ENCODE measurements around the gene GALNT13. TPM values are rescaled to one million over a fixed set of nuclear protein-coding genes. Genes with fewer than 3 reads are reported as not detected.

GALNT13 gene
- total RNA-seq, 6 experiments from 2014 or later: not detected

DNA sequence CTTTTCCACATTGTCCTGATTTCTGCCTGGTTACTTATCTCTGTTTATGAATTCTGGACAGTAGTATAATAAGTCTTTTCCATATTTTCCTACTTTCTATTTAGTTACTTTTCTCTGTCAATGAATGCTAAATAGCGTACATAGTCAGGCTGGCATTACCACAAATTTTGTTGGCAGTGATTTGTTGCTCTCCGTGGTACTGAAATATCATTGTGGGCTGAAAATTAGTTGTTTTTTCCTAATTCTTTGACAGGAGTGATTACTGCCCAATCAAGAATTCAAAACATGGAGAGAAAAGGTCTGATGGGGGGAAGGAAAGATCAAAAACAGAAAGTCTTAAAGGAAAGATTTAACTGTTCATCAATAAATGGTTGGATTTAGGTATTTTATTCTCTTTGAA, 7.7 kb upstream of the GALNT13 start:
- H3K27ac Mint-ChIP-seq: no peak overlapping the region
- TF ChIP-seq, protein P1, sequence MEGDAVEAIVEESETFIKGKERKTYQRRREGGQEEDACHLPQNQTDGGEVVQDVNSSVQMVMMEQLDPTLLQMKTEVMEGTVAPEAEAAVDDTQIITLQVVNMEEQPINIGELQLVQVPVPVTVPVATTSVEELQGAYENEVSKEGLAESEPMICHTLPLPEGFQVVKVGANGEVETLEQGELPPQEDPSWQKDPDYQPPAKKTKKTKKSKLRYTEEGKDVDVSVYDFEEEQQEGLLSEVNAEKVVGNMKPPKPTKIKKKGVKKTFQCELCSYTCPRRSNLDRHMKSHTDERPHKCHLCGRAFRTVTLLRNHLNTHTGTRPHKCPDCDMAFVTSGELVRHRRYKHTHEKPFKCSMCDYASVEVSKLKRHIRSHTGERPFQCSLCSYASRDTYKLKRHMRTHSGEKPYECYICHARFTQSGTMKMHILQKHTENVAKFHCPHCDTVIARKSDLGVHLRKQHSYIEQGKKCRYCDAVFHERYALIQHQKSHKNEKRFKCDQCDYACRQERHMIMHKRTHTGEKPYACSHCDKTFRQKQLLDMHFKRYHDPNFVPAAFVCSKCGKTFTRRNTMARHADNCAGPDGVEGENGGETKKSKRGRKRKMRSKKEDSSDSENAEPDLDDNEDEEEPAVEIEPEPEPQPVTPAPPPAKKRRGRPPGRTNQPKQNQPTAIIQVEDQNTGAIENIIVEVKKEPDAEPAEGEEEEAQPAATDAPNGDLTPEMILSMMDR (IDR thresholded peaks at IDR 0.05): no peak
- peaks cover 13% of the 10 kb centered on the region for H3K9me3 Mint-ChIP-seq
- DNase-seq: no peak
- H3K4me3 Mint-ChIP-seq: no peak overlapping the region
- no peaks in the 10 kb centered on the region for H3K4me1 Mint-ChIP-seq (ENCODE audit: low read depth)
- no peaks in the 10 kb centered on the region for H3K27me3 Mint-ChIP-seq (ENCODE audit: insufficient read depth)
- H3K36me3 Mint-ChIP-seq (ENCODE audit: low read depth): no peaks in the 10 kb centered on the region

DNA sequence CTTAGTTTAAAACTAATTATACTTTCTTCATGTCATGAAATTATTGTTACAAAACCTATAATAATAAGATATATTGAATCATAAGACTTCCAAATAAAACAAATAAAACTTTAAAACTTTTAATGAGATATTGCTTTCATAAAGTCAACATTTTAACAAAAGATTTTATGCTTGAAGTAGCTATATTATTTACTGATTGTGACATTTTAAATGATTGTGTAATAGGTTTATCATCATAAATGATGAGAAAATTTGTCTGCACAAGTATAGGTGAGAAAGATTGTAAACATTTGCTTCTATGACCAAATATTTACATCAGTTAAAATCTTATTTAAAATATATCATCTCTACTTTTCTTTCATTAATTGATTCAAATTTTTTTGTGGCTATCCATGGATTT, 5.1 kb upstream of the GALNT13 start:
- no peak overlapping the region for H3K4me3 Mint-ChIP-seq
- H3K36me3 Mint-ChIP-seq (ENCODE audit: low read depth): no peaks in the 10 kb centered on the region
- H3K4me1 Mint-ChIP-seq (ENCODE audit: low read depth): no peaks in the 10 kb centered on the region
- TF ChIP-seq, protein P1 (IDR thresholded peaks at IDR 0.05): no peak
- no peak overlapping the region for H3K27ac Mint-ChIP-seq
- no peak for DNase-seq
- H3K9me3 Mint-ChIP-seq: peaks cover 17% of the 10 kb centered on the region
- no peaks in the 10 kb centered on the region; the same call in 1 of the 2 replicates for H3K27me3 Mint-ChIP-seq (ENCODE audit: insufficient read depth)

DNA sequence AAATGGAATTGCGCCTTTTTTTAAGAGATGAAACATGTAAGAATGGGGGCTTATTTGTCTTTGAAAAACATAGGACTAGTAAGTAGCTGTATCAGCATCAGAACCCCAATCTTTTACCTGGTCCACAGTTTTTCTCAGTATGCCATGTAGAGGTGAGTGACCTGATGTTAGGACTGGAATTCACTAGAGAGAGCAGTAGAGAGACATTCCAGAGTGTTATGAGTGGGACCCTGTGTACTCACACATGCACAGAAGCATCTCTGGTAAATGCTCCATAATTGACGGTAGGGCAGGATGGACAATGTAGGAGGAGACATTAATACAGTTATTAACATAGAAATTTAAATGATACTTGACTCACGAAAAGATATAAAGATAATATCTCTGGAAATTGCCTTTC, 1.4 kb upstream of the GALNT13 start:
- no peaks in the 10 kb centered on the region; the same call in 1 of the 2 replicates for H3K27me3 Mint-ChIP-seq (ENCODE audit: insufficient read depth)

DNA sequence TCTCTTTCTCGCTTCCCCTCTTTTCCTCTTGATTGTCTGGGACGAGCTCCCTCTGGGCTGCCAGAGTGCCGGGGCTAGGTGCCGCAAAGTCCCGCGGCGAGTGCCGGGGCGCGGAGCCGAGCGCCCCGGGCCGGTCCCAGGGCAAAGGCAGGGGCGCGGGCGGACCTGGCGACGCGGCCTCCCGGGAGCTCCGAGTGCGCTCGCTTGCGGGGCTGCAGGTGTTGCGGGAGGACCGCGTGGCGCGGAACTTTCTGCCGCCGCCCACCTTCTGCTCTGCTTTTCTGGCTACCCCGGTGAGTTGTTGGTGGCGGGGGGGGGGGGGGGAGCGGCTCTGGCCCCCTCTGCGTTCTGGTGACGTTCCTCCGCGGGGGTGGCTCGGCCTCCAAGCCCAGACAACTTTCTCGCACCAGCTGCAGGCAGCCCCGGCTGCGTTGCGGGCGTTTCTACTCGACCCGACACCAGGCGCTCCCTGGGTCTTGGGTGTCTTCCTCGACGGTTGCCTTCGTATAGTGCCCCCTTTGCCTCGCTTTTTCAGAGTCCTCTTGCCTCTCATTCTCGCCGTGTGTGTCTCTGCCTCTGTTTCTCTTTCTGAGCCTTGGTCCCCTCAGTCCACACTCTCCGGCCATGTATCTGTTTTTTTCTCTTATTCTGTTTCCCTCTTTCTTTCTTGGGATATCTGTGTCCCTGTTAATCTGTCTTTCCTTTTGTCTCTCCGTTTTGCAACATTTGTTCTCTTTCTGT, 759 bp downstream of the GALNT13 start:
- Mint-ChIP-seq H3K36me3 (ENCODE audit: low read depth) (peaks cover 6% of the 10 kb centered on the region), H3K27ac (no peak overlapping the region), H3K4me3 (no peak overlapping the region), H3K27me3 (ENCODE audit: insufficient read depth) (no peaks in the 10 kb centered on the region; the same call in 1 of the 2 replicates), H3K9me3 (peaks cover 18% of the 10 kb centered on the region), H3K4me1 (ENCODE audit: low read depth) (no peaks in the 10 kb centered on the region)
- no peak for DNase-seq
- TF ChIP-seq, protein P1 (IDR thresholded peaks at IDR 0.05): no peak

More for the DNA sequence above, 1.4 kb upstream of the GALNT13 start:
- no peaks in the 10 kb centered on the region for H3K4me1 Mint-ChIP-seq (ENCODE audit: low read depth)
- peaks cover 18% of the 10 kb centered on the region for H3K9me3 Mint-ChIP-seq
- no peak overlapping the region for H3K4me3 Mint-ChIP-seq
- TF ChIP-seq, protein P1 (IDR thresholded peaks at IDR 0.05): no peak
- H3K27ac Mint-ChIP-seq: no peak overlapping the region
- peaks cover 6% of the 10 kb centered on the region for H3K36me3 Mint-ChIP-seq (ENCODE audit: low read depth)
- no peak for DNase-seq

DNA sequence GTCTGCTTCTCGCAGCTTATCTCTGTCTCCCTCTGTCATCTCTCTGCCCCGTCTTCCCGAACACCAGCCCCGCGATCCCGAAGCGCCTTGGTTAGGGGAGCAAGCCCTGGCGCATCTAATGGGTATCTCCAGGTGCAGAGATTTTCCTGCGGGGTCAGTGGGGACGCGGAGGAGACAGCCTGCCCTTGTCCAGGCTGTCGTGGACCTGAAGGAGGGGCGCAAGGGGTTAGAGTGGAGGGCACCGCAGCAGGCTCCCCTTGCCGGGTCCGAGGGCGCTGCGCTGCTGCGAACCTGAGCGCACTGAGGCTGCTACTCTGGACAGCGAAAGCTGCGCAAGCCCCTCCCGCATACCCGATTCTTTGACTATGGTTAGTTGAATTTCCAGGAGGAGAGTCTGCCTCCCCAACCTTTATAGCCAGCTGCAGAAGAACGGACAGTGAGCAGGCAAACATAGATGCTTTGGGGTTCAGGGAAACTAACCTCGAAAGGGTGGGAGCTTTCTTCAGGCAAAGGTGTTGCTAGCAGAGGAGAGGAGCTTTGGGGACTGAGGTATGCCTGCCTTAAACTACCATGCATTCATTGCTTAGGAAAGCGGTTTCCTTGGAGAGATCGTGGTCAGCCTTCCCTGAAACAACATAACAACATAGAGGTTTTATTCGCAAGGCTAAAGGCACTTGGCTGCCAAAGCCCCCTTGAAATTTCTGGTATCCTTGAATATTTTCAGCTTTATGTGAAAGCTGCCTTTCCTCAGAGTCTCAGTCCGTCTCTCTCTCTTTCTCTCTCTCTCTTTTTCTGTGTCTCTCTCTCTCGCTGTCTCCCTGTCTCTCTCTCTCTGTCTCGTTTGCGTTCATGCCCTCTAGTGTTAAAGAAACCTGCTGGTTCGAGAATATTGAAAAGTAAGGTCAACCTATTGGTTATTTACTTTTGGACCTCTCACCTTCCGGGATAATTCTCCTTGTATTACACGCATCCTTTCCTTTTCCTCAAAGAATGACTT, 1.6 kb downstream of the GALNT13 start:
- Mint-ChIP-seq H3K27me3 (ENCODE audit: insufficient read depth) (no peaks in the 10 kb centered on the region; the same call in 1 of the 2 replicates), H3K27ac (no peak overlapping the region), H3K4me1 (ENCODE audit: low read depth) (no peaks in the 10 kb centered on the region), H3K36me3 (ENCODE audit: low read depth) (peaks cover 6% of the 10 kb centered on the region), H3K9me3 (peaks cover 18% of the 10 kb centered on the region), H3K4me3 (no peak overlapping the region)
- TF ChIP-seq, protein P1 (IDR thresholded peaks at IDR 0.05): no peak
- DNase-seq: no peak
